Stomach (tissue), 9 donors: Measurements from ENCODE around the gene NTM. TPM values are rescaled to one million over a fixed set of nuclear protein-coding genes. Genes with fewer than 3 reads are reported as not detected.

Experiments
- DNase-seq, 2 donors: peaks; one replicate each; pipeline versions ENCODE4 v3.0.0 to v3.0.0-alpha.2; 2013 to 2019
- H3K27ac ChIP-seq, 5 donors: fragments of 200-600 bp in 4 of 5; sonication (generic) in 4 of 5; one replicate each; pipeline ENCODE4 v1.5.1; 2013 to 2019; ENCODE audit warnings: mild to moderate bottlenecking in 1 of 5, moderate library complexity in 1 of 5
- H3K27me3 ChIP-seq, 3 donors: fragments of 200-600 bp; sonication (generic); one replicate each; pipeline ENCODE4 v1.5.1; 2017 to 2019; ENCODE audit warnings: mixed run types in 1 of 3
- H3K36me3 ChIP-seq, 4 donors: fragments of 200-600 bp; sonication (generic); 1 replicate in 3 of 4; 2 replicates in 1 of 4; pipeline ENCODE4 v1.5.1; 2016 to 2019
- H3K4me1 ChIP-seq, 4 donors: fragments of 200-600 bp; sonication (generic); one replicate each; pipeline ENCODE4 v1.5.1; 2016 to 2019
- H3K4me3 ChIP-seq, 4 donors: fragments of 200-600 bp; sonication (generic) in 3 of 4; one replicate each; pipeline ENCODE4 v1.5.1; 2016 to 2019; ENCODE audit warnings: mild to moderate bottlenecking in 1 of 4
- H3K9me3 ChIP-seq, 4 donors: fragments of 200-600 bp; sonication (generic); one replicate each; pipeline ENCODE4 v1.5.1; 2016 to 2019
- EP300 ChIP-seq: sonication (generic); formaldehyde crosslinking; IDR thresholded peaks from one replicate; pipeline ENCODE4 v1.6.1; 2017; ENCODE audit warnings: antibody characterized with exemption
- POLR2A ChIP-seq, 4 donors: fragments of 450-650 bp; IDR thresholded peaks; one replicate each; pipeline ENCODE4 v1.6.1; 2016; ENCODE audit warnings: antibody characterized with exemption in 4 of 4, control low read depth in 2 of 4, mild to moderate bottlenecking in 1 of 4, moderate library complexity in 1 of 4
- POLR2AphosphoS5 ChIP-seq, 3 donors: sonication (generic); formaldehyde crosslinking; IDR thresholded peaks; one replicate each; pipeline ENCODE4 v1.6.1; 2016; ENCODE audit warnings: antibody characterized with exemption in 3 of 3
- WGBS, 5 donors: extraction: QIAGEN DNeasy Blood & Tissue Kit in 3 of 5; methylation state at CpG; one replicate each; pipeline versions ENCODE4 v1.1.5 to v1.1.7; 2013 to 2018; 5-methylcytosine and 5-hydroxymethylcytosine counted together
- intact Hi-C: fragments of 100-400 bp; cut with DNase I; formaldehyde crosslinking; loops from one replicate; pipeline ENCODE4 v1.15.1; 2023; ENCODE audit warnings: low total_unique reads
- polyA plus RNA-seq, 3 donors: library from polyadenylated mRNA; stranded (reverse); fragments of 200-250 nt; gene quantifications; one replicate each; pipeline ENCODE4 v1.2.3, GENCODE V29; 2013
- total RNA-seq, 5 donors: library from RNA; depleted of rRNA; stranded (reverse); fragments of >200 nt; gene quantifications; one replicate each; pipeline versions ENCODE4 v1.1.0 to v1.2.3, GENCODE V29; 2014 to 2016
- TF ChIP-seq, protein P1 (sequence below), 7 experiments: fragments of 450-650 bp in 4 of 7; fragments of 200-600 bp in 3 of 7; sonication (generic) in 3 of 7; IDR thresholded peaks; one replicate each; pipeline ENCODE4 v1.5.1; 2016 to 2019; ENCODE audit warnings: antibody characterized with exemption in 7 of 7, control low read depth in 2 of 7, mild to moderate bottlenecking in 1 of 7
- donor health status: healthy with polysubstance abuse.
- donor health status: Bipolar disorder and iron deficiency.
- donor health status: healthy.

The NTM gene
- total and polyA plus RNA-seq, 8 donors: 0.50 to 8.4 (median 1.3) TPM; not detected in 3

DNA sequence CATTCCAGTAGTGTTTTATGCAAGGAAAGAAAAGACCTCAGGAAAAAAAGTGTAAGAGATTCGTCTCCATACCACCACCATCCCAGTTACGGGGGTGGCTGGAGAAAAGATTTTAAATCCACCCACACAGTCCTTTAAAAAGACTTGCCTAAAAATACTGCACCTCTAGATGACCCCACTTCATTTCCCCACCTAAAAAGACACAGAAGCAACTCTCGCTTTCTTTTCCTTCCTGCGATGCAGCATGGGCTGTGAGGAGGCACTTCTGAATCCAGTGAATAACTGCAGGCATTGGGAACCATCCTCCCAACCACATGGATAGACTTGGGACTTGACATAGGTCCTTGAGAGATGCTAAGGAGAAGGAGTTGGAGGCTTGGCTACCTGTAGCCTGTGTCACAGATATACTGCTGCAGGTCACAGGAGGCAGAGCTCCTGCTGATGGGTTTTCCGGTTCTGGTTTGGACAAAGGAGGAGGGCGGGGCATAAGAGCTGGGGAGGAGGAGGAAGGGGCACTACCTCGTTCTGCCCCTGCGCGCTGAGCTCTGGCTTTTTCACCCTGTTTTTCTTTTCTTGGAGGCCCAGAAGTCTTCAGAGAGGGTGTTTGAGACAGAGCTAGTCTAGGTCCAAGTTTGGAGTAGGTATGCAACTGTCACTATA is 285.9 kb downstream of the NTM start:
- Histone ChIP-seq H3K9me3 (no peaks in the 10 kb centered on the region), H3K4me1 (no peaks in the 10 kb centered on the region), H3K36me3 (no peaks in the 10 kb centered on the region), H3K27me3 (peaks cover 0 to 44% (median 0%) of the 10 kb centered on the region in 3 donors), H3K4me3 (no peak overlapping the region), H3K27ac (no peak overlapping the region)
- WGBS, 5 donors: 42 to 59% (median 55%) methylated on average over 9 of the region's 9 CpGs
- intact Hi-C loops: no loop called here
- TF ChIP-seq, protein P1, sequence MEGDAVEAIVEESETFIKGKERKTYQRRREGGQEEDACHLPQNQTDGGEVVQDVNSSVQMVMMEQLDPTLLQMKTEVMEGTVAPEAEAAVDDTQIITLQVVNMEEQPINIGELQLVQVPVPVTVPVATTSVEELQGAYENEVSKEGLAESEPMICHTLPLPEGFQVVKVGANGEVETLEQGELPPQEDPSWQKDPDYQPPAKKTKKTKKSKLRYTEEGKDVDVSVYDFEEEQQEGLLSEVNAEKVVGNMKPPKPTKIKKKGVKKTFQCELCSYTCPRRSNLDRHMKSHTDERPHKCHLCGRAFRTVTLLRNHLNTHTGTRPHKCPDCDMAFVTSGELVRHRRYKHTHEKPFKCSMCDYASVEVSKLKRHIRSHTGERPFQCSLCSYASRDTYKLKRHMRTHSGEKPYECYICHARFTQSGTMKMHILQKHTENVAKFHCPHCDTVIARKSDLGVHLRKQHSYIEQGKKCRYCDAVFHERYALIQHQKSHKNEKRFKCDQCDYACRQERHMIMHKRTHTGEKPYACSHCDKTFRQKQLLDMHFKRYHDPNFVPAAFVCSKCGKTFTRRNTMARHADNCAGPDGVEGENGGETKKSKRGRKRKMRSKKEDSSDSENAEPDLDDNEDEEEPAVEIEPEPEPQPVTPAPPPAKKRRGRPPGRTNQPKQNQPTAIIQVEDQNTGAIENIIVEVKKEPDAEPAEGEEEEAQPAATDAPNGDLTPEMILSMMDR (IDR thresholded peaks at IDR 0.05): no peak
- TF ChIP-seq POLR2A (IDR thresholded peaks at IDR 0.05) (no peak), EP300 (no peak), POLR2AphosphoS5 (IDR thresholded peaks at IDR 0.05) (no peak)
- DNase-seq: no peak

DNA sequence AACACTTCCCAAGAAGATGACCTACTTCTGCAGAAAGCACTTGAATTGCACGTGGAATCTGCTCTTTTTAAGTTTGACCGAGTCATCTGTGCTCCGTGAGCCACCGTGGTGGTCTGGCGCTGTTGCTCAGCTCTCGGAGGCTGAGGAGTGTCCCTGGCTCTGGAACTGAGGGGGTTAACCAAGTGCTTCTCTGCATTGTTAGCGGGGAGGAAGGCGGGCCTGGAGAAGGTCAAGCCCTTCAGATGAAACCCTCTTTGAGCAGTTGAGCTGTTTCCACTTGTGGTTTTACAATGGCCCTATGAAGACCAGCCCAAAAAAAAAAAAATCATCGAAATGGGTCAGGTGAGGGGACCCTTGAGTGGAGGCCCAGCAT is 286.4 kb downstream of the NTM start:
- Histone ChIP-seq H3K27me3 (peaks cover 0 to 44% (median 0%) of the 10 kb centered on the region in 3 donors), H3K4me1 (no peaks in the 10 kb centered on the region), H3K4me3 (no peak overlapping the region), H3K36me3 (no peaks in the 10 kb centered on the region), H3K9me3 (no peaks in the 10 kb centered on the region), H3K27ac (no peak overlapping the region)
- TF ChIP-seq EP300 (no peak), POLR2A (IDR thresholded peaks at IDR 0.05) (no peak), POLR2AphosphoS5 (IDR thresholded peaks at IDR 0.05) (no peak)
- TF ChIP-seq, protein P1 (IDR thresholded peaks at IDR 0.05): no peak
- 22 to 47% (median 35%) methylated on average over 9 of the region's 9 CpGs for WGBS, 5 donors
- DNase-seq: no peak
- intact Hi-C loops: no loop called here

GRCh38 chr11:131658414-131658813 is 288.0 kb downstream of the NTM start:
- no peak for DNase-seq
- Histone ChIP-seq H3K36me3 (no peaks in the 10 kb centered on the region), H3K4me3 (no peak overlapping the region), H3K27me3 (peaks cover 0 to 29% (median 0%) of the 10 kb centered on the region in 3 donors), H3K4me1 (no peaks in the 10 kb centered on the region), H3K9me3 (no peaks in the 10 kb centered on the region), H3K27ac (no peak overlapping the region)
- intact Hi-C loops: no loop called here
- 81 to 88% (median 87%) methylated on average over 17 of the region's 17 CpGs for WGBS, 5 donors
- TF ChIP-seq EP300 (no peak), POLR2A (IDR thresholded peaks at IDR 0.05) (no peak)

GRCh38 chr11:131658952-131659351 is 288.5 kb downstream of the NTM start:
- intact Hi-C loops: no loop called here
- WGBS, 5 donors: 83 to 90% (median 88%) methylated on average over 2 of the region's 2 CpGs
- Histone ChIP-seq H3K27ac (no peak overlapping the region), H3K9me3 (no peaks in the 10 kb centered on the region), H3K27me3 (peaks cover 0 to 25% (median 0%) of the 10 kb centered on the region in 3 donors), H3K36me3 (no peaks in the 10 kb centered on the region), H3K4me1 (no peaks in the 10 kb centered on the region), H3K4me3 (no peak overlapping the region)
- TF ChIP-seq POLR2A (IDR thresholded peaks at IDR 0.05) (no peak), POLR2AphosphoS5 (IDR thresholded peaks at IDR 0.05) (no peak), EP300 (no peak)
- TF ChIP-seq, protein P1 (IDR thresholded peaks at IDR 0.05): no peak
- no peak for DNase-seq

- no peak for TF ChIP-seq POLR2A (IDR thresholded peaks at IDR 0.05)
- TF ChIP-seq EP300: no peak
- TF ChIP-seq, protein P1 (IDR thresholded peaks at IDR 0.05): no peak
- no peak for TF ChIP-seq POLR2AphosphoS5 (IDR thresholded peaks at IDR 0.05)
- intact Hi-C loops: no loop called here
- WGBS, 5 donors: 81 to 84% (median 82%) methylated on average over 8 to 11 of the region's 11 CpGs
- H3K27ac ChIP-seq: no peak overlapping the region
- no peak for DNase-seq
- no peak overlapping the region for H3K4me3 ChIP-seq
- H3K9me3 ChIP-seq: no peaks in the 10 kb centered on the region
- no peaks in the 10 kb centered on the region for H3K36me3 ChIP-seq
- no peaks in the 10 kb centered on the region for H3K4me1 ChIP-seq
- peaks cover 0 to 22% (median 0%) of the 10 kb centered on the region in 3 donors for H3K27me3 ChIP-seq
These were observed 289.5 kb downstream of the NTM start for GRCh38 chr11:131659931-131660330.
